SU-DHL-6 (cell line): Measurements from ENCODE around the gene FCHSD2.

Source experiments
- EZH2phosphoT487 ChIP-seq: fragments of 200-600 bp; sonication (generic), shearing (Covaris generic); conservative IDR thresholded peaks from 2 replicates; pipeline ENCODE4 v1.6.1; 2018; ENCODE audit warnings: mild to moderate bottlenecking, antibody characterized with exemption, low read length, moderate library complexity, mixed read lengths
- TF ChIP-seq, protein P1 (sequence below): fragments of 200-600 bp; sonication (generic); IDR thresholded peaks from one replicate; pipeline ENCODE4 v1.5.1; 2017; ENCODE audit warnings: antibody characterized with exemption, mild to moderate bottlenecking, low read length, moderate library complexity; ENCODE audit not compliant: insufficient read depth, poor library complexity, severe bottlenecking

DNA sequence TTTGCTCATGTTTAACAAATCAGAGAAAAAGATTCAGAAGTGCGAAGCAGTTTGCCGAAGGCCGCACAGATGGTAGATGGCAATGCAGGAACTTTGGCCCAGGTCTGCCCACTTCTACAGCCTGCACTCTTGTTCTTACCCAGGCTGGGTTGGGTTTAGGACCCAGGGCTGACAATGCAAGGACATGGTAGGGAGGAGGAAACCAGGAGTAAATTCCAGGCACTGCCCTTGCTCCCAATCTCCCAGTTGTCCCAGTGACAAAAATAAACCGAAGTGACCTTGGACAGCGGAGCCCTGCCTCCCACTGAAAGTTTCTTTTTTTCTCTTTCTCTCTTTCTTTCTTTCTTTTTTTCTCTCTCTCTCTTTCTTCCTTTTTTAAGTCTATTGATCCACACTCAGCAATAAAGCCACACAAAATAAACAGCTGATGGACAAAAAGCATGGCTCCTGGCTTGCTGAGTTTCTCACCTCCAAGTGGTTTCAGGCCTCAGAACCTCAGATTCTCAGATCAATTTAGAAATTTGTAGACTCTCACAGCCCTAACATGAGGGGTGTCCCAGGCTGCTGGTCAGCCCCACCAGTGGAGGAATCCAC lies 33.5 kb upstream of the FCHSD2 start:
- TF ChIP-seq, protein P1, sequence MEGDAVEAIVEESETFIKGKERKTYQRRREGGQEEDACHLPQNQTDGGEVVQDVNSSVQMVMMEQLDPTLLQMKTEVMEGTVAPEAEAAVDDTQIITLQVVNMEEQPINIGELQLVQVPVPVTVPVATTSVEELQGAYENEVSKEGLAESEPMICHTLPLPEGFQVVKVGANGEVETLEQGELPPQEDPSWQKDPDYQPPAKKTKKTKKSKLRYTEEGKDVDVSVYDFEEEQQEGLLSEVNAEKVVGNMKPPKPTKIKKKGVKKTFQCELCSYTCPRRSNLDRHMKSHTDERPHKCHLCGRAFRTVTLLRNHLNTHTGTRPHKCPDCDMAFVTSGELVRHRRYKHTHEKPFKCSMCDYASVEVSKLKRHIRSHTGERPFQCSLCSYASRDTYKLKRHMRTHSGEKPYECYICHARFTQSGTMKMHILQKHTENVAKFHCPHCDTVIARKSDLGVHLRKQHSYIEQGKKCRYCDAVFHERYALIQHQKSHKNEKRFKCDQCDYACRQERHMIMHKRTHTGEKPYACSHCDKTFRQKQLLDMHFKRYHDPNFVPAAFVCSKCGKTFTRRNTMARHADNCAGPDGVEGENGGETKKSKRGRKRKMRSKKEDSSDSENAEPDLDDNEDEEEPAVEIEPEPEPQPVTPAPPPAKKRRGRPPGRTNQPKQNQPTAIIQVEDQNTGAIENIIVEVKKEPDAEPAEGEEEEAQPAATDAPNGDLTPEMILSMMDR: no peak
- TF ChIP-seq EZH2phosphoT487: no peak
